ENCODE measurements around the gene KLK5.

Gene KLK5

DNA sequence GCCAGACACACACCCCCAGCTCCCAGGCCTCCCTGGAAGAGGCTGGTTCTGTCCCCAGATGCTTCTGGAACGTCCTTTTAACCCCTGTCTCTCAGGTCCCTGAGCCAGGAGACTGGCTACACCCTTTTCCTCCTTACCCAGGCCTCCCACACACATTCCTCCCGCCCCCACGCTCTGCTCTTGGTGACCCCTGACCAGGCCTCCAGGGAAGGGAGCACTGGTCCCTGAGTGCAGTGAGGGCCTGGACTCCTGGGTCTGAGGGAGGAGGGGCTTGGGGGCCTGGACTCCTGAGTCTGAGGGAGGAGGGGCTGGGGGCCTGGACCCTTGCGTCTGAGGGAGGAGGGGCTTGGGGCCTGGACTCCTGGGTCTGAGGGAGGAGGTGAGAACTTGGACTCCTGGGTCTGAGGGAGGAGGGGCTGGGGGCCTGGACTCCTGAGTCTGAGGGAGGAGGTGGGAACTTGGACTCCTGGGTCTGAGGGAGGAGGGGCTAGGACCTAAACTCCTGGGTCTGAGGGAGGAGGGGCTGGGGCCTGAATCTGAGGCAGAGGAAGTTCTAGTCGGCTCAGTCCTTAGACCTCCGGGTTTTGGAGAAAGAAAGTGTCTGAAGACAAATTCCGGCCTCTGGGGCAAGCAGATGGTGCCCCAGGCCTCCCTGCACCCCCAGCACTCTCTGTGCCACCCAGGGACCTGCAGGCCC is 16.0 kb upstream of the KLK5 start:
- no peak for DNase-seq

DNA sequence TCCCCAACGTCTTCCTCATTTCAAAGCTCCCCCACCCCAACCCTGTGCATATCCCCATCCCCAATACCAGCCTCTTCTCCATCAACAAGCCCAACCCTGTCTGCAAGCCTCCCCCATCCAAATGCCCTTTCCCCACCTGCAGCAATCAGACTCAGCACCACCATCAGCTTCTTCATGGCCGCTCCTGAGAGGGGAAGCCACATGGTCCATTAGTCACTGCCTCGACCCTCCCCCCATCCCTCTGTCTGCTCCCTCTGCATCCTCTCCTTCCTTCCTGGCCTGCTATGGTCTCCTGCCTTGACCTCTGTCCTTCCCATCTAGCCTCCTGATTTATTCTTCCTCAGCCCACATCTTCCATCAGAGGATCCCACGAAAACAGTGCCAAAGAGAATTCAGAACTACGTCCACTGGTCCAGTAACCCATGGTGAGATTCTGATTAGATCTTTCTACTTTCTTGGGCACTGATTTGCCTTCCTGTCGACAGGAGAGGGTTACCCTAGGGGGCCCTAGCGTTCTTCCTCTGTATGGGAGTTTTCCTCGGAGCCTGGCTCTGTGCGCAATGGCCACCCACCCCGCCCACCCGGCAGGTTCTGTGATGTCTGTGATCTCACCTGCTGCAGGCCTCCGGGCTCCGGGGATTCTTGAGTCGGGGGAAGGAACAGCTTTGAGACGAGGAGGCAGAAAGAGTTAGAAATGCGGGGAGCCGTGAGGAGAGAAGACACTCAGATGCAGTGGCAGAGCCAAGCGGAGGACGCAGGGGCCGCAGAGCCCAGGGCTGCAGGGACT is 15.3 kb upstream of the KLK5 start:
- no peak for DNase-seq

DNA sequence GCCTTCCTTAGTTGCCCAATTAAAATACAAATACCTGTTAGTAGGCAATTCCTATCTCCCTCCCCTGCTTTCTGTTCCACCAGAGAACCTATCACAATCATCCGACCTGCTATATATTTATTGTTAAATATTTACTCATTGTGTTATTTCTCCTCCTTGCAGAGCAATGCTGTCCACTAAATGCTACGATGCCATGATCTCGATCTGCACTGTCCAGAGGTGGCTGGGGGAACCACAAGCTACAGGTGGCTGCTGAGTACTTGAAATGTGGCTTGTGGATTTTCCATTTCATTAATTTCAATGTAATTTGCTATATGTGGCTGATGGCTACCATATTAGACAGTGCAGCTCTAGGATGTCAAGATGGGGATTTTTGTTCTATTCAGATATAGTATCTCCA is 11.4 kb upstream of the KLK5 start:
- DNase-seq, result no peak

DNA sequence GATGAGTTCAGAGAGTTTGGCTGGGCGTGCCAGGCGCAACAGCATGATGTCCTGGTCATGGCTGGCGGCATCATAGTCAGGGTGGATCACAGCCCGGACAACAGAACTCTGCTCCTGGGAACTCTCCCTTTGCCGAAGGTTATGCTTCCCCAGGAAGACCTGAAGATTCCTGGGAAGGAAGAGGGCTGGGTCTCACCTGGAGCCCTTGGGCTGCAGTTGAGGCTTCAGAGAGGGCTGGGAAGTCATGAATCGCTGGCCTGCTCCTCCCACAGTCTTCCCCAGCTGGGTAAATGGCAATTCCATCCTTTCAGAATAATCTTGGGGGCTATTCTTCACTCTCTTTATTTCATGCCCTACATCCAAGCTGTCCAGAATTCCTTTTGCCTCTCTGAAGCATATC is 10.5 kb upstream of the KLK5 start:
- DNase-seq, result no peak

DNA sequence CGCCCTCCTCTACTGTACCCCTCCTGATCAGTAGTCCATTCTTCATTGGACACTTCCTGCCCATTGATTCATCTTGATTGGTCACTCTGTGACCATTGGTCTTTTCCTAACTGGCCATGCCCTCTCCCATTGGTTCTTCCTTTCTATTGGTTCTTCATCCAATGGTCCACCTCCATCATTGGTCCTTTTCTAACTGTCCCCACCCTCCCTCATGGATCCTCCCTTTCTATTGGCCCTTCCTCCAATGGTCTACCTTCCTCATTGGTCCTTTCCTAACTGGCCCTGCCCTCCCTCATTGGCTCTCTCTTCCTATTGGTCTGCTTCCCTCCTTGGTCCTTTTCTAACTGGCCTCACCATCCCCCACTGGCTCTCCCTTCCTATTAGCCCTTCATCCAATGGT is 9.4 kb upstream of the KLK5 start:
- DNase-seq, result no peak

DNA sequence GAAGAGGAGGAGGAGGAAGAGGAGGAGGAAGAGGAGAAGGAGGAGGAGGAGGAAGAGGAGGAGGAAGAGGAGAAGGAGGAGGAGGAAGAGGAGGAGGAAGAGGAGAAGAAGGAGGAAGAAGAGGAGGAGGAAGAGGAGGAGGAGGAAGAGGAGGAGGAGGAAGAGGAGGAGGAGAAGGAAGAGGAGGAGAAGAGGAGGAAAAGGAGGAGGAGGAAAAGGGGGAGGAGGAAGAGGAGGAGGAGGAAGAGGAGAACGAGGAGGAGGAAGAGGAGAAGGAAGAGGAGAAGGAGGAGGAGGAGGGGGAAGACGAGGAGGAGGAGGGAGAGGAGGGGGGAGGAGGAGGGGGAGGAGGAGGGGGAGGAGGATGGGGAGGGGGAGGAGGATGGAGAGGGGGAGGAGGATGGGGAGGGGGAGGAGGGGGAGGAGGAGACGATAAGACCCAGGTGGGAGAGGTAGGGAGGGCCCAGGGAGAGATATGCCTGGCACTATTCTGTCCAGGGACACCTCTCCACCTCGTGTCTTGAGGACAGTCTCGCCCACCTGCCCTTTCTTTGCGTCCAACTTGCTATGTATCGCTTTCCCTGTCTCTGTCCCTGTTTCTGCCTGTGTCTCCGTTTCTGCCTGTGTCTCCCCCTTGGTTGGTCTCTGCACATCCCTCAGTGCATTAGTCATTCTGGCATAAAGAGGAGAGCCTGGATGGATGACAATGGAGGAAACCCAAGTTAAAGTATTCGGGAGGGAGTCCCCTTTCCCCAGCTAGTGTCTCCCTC is 7.1 kb upstream of the KLK5 start:
- no peak for DNase-seq

DNA sequence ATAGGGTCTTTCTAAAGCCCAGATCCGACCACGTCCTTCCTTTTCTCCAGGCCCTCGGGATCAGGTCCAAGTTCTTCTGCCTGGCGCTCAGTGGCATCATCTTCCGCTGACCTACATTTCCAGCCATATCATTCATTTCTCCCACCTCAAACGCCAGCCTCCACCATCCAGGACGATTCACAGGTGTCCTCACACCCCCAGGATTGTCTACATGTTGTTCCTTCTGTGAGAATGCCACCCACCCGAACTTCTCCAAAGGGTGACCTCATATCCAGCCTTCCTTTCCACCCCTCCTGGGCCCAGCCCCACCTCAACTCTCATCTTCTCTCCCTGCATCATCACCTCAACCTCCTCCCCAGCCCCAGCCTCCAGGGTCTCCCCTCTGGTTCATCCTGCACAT is 4.7 kb upstream of the KLK5 start:
- no peak for DNase-seq

DNA sequence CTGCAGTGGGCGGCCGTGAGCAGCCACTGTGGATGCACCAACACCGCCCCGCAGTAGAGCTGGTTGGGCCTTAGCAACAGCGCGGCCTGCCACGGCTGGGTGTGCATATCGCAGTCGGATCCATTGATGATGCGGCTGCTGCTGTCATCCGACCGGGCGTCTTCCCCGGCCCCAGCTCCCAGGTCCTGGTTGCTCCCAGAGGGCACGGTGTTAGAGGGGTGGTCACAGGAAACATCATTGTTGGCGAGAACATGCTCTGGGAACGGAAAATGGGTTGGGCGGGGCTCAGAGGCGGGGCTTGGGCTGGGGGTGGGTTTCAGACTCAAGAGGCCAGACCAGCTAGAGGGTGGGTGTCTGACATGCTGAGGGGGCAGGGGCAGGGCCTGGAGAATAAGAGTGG is 3.0 kb downstream of the KLK5 start:
- no peak for DNase-seq

DNA sequence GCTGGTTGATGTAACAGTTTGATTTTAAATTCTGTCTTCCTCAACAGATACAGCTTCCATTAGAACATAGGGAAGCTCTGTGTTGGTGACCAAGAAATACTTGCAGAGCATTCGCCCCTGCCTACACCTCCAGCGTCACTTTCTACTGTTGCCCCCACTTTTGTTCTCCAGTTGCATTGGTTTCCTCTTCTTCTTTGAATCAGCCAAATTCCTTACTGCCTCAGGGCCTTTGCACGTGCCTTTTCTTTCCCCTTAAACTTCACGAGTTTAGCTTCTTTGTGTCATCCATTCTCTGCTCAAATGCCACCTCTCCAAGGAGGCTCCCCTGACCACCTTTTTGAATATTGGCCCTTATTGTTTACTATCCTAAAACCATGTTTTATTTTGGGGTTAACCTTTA is 5.7 kb downstream of the KLK5 start:
- DNase-seq, result no peak

DNA sequence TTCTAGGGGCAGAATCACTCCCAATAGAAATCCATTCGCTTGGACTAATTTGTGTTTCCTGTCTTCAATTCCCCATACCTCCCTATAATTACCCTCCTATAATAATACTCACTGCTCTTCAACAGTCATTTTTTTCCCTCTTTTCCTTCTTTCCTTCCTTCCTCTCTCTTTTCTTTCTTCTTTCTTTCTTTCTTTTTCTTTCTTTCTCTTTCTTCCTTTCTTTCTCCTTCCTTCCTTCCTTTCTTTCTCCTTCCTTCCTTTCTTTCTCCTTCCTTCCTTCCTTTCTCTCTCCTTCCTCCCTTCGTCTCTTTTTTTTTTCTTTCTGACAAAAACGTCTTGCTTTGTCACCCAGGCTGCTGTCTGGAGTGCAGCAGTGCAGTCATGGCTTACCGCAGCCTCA is 8.0 kb downstream of the KLK5 start:
- no peak for DNase-seq

DNA sequence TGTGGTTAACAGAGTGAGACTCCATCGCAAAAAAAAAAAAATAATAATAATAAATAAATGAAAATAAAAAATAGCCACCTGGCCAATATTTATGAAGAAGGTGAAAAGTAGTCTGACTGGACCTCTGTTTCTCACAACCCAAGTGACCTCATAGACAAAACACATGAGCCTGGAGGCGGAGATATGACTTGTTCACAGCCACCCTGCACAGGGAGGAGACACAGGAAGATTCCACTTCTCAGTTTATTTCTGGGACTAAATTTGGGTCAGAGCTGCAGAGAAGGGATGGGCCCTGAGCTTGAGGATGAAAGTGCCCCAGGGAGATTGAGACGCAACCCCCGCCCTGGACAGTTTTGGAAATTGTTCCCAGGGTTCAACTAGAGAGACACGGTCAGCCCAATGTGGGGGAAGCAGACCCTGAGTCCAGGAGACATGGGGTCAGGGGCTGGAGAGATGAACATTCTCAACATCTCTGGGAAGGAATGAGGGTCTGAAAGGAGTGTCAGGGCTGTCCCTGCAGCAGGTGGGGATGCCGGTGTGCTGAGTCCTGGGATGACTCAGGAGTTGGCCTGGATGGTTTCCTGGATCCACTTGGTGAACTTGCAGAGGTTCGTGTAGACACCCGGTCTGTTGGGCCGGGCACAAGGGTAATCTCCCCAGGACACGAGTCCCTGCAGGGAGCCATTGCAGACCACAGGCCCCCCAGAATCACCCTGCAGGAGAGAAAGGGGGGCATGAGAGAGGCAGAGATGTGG is 9.6 kb downstream of the KLK5 start:
- DNase-seq, result no peak

DNA sequence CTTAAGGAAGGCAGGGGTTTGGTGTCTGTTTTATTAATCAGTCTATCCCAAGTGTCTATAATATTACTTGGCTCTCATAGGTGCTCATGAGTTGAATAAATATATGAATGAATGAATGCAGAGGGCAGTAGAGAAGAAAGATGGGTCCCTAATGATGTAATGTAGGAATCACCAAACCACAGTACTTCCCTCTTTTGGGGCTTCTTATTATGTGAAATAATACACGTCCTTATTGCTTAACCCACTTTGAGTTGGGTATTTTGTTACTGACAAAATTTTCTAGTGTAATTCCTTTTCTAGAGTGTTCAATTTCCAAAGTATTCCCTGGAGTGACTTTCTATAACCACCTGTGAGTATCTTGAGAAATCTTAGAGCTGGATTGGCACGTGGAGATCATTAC is 13.2 kb downstream of the KLK5 start:
- DNase-seq, result no peak

DNA sequence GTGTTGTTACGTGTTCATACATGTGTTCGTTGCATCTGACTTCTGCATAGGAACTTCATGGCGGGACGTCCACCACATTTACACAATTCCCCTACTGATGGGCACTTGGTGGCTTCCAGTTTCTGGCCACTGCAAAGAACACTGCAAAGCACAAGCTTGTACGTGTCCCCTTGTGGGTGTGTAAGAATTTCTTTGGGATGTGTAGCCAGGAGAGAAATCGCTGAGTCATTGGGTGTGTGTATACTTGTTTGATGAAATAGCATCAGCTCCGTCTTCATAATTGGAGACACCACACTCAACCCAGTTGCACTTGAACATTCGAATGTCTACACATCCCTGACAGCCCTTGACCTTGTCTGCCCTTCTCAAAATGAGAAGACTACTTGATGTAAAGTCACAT is 19.2 kb downstream of the KLK5 start:
- no peak for DNase-seq

DNA sequence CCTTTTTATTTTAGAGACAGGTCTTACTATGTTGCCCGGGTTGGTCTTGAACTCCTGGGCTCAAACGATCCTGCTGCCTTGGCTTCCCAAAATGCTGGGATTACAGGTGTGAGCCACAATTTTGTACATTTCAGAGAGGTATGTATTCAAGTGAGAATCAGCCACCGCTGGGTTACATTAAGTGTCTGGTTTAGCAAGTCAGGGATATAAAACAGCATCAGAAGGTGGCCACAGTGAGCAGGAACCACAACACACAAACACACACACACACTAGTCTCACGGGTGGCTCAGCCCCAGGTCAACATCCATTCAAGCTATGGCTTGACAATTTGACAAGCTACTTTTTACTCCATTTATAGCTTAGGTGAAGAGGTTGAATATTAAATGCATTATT is 20.2 kb downstream of the KLK5 start:
- no peak for DNase-seq

DNA sequence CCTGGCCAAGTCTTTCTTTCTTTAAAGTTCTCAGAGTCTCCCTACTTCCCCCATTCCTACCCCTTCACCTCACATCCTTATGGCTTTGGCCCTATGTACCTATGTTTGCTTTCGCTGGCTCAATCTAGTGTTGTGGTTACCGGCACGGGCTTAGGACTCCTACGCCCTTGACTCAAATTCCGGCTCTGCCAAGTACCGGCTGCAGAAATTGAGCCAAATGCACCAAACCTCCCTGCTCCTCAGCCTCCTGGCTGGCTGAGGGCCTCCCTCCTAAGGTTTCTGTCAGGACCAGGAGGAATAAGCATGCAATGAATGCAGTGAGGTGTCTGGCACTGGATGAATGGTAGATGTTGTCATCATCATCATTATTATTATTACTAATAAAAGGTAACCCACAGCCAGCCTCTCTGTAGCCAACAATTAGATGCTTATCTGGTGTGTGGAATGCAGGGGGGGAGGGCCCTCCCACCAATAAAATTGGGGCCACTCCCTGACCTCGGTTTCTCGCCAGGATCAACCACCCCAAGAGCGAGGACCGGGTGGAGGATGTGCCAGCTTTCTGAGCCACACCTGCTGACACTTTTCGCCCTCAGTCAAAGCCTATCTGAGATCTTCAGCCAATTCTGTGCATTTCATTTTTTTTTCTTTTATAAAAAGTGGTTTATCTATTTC is 20.7 kb downstream of the KLK5 start:
- no peak for DNase-seq

DNA sequence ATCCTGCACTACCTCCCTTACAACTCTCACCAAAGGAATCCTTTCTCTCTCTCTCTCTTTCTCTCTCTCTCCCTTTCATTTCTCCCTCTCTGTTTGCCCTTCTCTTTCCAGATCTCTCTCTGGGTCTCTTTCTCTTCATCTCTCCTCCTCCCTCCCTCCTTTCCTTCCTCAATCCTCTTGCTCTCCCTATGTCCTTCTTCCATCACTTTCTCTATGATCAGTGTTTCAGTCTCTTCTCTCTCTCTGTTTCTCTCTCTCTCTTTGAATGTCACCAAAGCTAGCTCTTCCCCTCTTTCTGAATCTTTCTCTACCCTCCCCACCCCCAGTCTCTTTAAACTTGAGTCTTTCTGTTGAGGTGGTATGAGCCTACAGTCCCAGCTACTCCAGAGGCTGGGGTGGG is 21.8 kb downstream of the KLK5 start:
- DNase-seq, result no peak

DNA sequence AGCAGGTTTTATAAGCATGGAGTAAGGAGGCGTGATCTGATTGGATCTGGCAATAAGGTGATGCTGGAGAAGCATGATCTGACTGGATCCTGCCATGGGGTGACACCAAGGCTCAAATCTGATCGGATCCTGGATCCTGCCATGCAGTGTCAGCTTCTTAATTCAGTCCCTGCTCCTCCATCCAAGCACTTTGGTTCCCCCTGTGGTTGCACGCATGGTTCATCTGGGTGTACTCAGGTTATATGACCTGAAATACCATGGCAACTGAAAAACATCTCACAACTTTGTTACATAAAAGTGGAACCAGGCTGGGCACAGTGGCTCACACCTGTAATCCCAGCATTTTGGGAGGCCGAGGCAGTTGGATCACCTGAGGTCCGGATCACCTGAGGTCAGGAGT is 24.0 kb downstream of the KLK5 start:
- DNase-seq, result no peak

DNA sequence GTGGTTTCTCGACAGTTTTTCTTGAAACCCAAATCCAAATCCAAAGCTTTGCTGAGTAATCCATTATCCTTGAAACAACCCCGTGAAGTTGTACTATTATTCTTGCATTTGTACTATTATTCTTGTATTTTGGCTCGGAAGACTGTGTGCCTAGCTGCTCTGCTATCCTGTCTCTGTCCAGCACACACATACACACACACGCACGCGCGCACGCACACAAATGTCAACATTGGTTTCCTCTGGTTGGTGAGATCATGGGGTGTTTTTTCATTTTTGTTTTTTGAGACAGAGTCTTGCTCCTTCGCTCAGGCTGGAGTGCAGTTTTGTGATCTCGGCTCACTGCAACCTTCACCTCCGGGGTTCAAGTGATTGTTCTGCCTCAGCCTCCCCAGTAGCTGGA is 26.7 kb downstream of the KLK5 start:
- no peak for DNase-seq

DNA sequence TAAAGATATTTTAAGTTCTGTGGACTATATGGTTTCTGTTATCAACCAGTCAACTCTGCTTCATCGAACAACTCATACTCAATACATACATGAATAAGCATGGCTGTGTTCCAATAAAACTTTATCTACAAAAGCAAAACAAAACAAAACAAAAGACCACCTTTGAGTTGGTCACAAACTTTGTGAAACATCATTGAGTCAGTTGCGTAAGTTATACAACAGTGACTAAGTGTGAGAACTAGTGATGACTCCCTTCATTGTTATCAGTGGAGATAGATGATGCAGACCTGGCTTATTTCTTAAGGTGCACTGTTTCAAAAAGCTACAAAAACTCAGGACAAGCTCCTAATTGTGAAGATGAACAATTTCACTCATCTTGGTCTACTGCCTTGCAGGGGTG is 27.1 kb downstream of the KLK5 start:
- DNase-seq, result no peak

DNA sequence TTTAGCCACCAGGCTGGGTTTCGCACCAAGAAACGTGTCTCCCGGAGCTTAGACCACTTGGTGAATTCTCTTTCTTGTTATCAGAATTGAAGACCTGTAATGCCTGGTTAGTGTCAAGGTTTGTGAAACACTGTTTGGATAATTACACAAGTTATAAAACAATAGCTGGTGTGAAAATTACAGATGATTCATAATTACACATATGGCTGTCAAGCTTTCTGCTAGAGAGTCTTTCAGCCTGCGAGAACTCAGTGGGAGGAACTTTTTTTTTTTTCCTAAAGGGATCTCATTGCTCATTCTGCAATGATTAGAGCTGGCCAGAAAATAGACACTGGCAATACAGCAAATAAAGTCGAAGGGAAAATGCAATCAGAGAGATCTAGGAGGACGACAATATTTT is 28.3 kb downstream of the KLK5 start:
- DNase-seq, result no peak

DNA sequence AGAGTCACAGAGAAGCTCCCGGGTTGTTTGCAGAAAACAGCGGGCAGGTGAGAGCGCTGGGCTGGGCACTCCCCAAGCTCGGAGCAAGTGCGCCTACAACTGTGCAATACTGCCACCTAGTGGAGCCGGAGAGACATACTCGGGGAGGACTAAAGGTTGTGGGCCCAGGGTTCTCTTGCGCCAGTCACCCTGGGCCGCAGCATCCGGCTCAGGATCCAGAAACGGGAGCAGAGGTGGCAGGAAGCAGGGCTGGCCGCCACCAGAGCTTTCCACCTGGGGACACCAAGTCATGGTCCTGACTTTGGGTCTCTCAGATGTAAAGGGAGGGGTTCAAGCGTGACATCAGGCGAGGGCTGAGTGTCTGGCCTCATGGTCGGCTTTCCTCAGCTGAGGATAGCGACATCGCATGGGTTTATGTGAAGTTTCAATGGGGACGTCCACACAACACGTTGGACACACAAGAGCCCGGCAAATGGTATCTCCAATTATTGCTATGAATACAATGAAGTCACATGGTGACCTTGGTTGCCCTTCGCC is 30.5 kb downstream of the KLK5 start:
- peak; percentile 90 for DNase-seq

Measured in activated CD4-positive, alpha-beta T cell treated with anti-CD3 and anti-CD28 coated beads, Interleukin-2, Interleukin-6, amounts not matched to agents 100 ng/mL and 50 ng/mL, durations not matched to agents 16 hours and 8 hours (primary cell).